ENCODE measurements around the gene HES7. TPM values are rescaled to one million over a fixed set of nuclear protein-coding genes. Genes with fewer than 3 reads are reported as not detected.

The HES7 gene
- polyA plus RNA-seq, 1 of the 3 experiments (the other 2 are of a cell fraction), result 1.2 TPM

DNA sequence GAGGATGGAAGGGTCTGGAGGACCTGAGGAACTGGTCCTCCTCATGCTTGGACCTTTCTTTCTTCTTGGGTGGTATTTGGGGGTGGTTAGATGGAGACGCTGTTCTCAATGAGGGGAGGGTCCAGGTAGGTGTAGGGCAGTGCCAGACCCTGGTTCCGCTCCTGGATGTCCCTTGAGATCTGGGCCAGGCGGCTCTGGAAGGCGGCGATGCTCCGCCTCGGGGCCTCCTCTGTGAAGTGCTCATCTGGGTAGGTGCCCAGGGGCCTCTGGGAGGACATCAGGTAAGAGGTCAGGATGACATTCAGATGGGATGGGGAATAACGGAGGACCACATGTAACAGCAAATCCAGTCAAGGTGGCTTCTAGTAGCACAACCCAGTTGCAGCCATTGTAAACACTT, 27.4 kb downstream of the HES7 start:
- Histone ChIP-seq H3K9me3 (no peaks in the 10 kb centered on the region), H3K36me3 (replicated peaks in 1 of 2; ENCODE audit: control insufficient read depth in 1 of 2, insufficient read depth in 2 of 2, low read length in 1 of 2) (no peaks in the 10 kb centered on the region), H3K9ac (no peak overlapping the region), H3K27ac (ENCODE audit: low read depth in 2 of 2, low read length in 1 of 2) (no peak overlapping the region), H3K9me2 (no peaks in the 10 kb centered on the region), H3F3A (replicated peaks; ENCODE audit: insufficient read depth) (no peaks in the 10 kb centered on the region), H4K20me1 (ENCODE audit: insufficient read depth) (no peaks in the 10 kb centered on the region), H3K27me3 (ENCODE audit: insufficient read depth) (peaks cover 32% of the 10 kb centered on the region; the same call in 1 of the 2 replicates), H3K4me3 (ENCODE audit: low read depth in 2 of 2, low read length in 1 of 2) (no peak overlapping the region), H3K79me2 (ENCODE audit: insufficient read depth) (no peaks in the 10 kb centered on the region), H3K4me1 (ENCODE audit: control insufficient read depth in 1 of 2, insufficient read depth in 2 of 2, low read depth in 1 of 2, low read length in 1 of 2) (no peaks in the 10 kb centered on the region), H3K4me2 (no peak overlapping the region), H2AFZ (ENCODE audit: low read depth) (no peak overlapping the region)
- POLR2A ChIA-PET, result no interaction called here
- no peak for TF ChIP-seq NRF1 (IDR thresholded peaks at IDR 0.05; ENCODE audit: low read depth, low read length)
- no peak for TF ChIP-seq FOSL2 (IDR thresholded peaks at IDR 0.05; ENCODE audit: borderline replicate concordance, low read depth)
- TF ChIP-seq CHD2 (IDR thresholded peaks at IDR 0.05; ENCODE audit: low read length, partially characterized antibody), result no peak
- TF ChIP-seq EZH2phosphoT487 (IDR thresholded peaks at IDR 0.05; ENCODE audit: borderline replicate concordance, low read depth), result no peak
- no peak for TF ChIP-seq RAD21 (IDR thresholded peaks at IDR 0.05; ENCODE audit: low read length)
- no peak for TF ChIP-seq SMC3 (IDR thresholded peaks at IDR 0.05; ENCODE audit: low read depth, low read length)
- TF ChIP-seq MXI1 (IDR thresholded peaks at IDR 0.05; ENCODE audit: low read depth, low read length), result no peak
- no peak for TF ChIP-seq RCOR1 (IDR thresholded peaks at IDR 0.05; ENCODE audit: low read length)
- TF ChIP-seq, protein P1, sequence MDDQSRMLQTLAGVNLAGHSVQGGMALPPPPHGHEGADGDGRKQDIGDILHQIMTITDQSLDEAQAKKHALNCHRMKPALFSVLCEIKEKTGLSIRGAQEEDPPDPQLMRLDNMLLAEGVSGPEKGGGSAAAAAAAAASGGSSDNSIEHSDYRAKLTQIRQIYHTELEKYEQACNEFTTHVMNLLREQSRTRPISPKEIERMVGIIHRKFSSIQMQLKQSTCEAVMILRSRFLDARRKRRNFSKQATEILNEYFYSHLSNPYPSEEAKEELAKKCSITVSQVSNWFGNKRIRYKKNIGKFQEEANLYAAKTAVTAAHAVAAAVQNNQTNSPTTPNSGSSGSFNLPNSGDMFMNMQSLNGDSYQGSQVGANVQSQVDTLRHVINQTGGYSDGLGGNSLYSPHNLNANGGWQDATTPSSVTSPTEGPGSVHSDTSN (IDR thresholded peaks at IDR 0.05), result no peak
- TF ChIP-seq FOXM1 (IDR thresholded peaks at IDR 0.05; ENCODE audit: low read depth), result no peak
- no peak for TF ChIP-seq RFX5 (IDR thresholded peaks at IDR 0.05; ENCODE audit: low read length)
- TF ChIP-seq ELF1 (IDR thresholded peaks at IDR 0.05), result no peak
- no peak for TF ChIP-seq RXRA (IDR thresholded peaks at IDR 0.05; ENCODE audit: borderline replicate concordance, low read depth)
- TF ChIP-seq, protein P2, sequence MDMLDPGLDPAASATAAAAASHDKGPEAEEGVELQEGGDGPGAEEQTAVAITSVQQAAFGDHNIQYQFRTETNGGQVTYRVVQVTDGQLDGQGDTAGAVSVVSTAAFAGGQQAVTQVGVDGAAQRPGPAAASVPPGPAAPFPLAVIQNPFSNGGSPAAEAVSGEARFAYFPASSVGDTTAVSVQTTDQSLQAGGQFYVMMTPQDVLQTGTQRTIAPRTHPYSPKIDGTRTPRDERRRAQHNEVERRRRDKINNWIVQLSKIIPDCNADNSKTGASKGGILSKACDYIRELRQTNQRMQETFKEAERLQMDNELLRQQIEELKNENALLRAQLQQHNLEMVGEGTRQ (IDR thresholded peaks at IDR 0.05; ENCODE audit: borderline replicate concordance, low read depth, low read length), result no peak
- TF ChIP-seq, protein P3, sequence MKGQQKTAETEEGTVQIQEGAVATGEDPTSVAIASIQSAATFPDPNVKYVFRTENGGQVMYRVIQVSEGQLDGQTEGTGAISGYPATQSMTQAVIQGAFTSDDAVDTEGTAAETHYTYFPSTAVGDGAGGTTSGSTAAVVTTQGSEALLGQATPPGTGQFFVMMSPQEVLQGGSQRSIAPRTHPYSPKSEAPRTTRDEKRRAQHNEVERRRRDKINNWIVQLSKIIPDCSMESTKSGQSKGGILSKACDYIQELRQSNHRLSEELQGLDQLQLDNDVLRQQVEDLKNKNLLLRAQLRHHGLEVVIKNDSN (IDR thresholded peaks at IDR 0.05; ENCODE audit: borderline replicate concordance, low read depth), result no peak
- CTCF ChIA-PET, result interaction anchor here (0.5 kb wide), 1 partner anchor 15 kb away, joined by 3 read pairs; no protein-coding TSS in a partner anchor
- DNase-seq, result no peak
- whole genome bisulfite sequencing (ENCODE audit: low lambda C conversion rate), result 43% methylated on average over 8 of the region's 8 CpGs

DNA sequence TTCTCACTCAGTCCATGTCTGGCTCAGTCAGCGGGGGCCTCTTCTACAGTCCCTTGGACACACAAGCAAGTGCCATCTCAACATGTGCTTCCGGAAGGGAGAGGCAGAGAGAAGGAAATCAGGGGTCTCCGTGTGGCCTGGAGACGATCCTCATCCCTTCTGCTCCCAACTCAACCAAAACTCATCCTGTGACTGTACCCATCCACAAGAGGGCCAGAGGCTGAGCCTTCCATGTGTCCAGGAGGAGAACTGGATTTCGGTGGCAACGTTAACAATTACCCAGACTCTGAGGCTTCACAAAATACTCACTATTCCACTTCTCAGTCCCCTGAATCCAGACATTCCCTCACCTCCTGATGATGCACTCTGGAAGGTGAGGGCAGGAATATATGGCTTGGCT, 28.5 kb downstream of the HES7 start:
- WGBS (ENCODE audit: low lambda C conversion rate), result 30% methylated on average over 6 of the region's 6 CpGs
- Histone ChIP-seq H3K79me2 (ENCODE audit: insufficient read depth) (no peaks in the 10 kb centered on the region), H3K27ac (ENCODE audit: low read depth in 2 of 2, low read length in 1 of 2) (no peak overlapping the region), H3K9ac (no peak overlapping the region), H3K4me2 (no peak overlapping the region), H3K4me3 (ENCODE audit: low read depth in 2 of 2, low read length in 1 of 2) (no peak overlapping the region), H3F3A (replicated peaks; ENCODE audit: insufficient read depth) (no peaks in the 10 kb centered on the region), H3K4me1 (ENCODE audit: control insufficient read depth in 1 of 2, insufficient read depth in 2 of 2, low read depth in 1 of 2, low read length in 1 of 2) (no peaks in the 10 kb centered on the region), H3K9me2 (no peaks in the 10 kb centered on the region), H3K36me3 (replicated peaks in 1 of 2; ENCODE audit: control insufficient read depth in 1 of 2, insufficient read depth in 2 of 2, low read length in 1 of 2) (no peaks in the 10 kb centered on the region), H4K20me1 (ENCODE audit: insufficient read depth) (no peaks in the 10 kb centered on the region), H2AFZ (ENCODE audit: low read depth) (no peak overlapping the region), H3K9me3 (no peaks in the 10 kb centered on the region), H3K27me3 (ENCODE audit: insufficient read depth) (peaks cover 44% of the 10 kb centered on the region; the same call in 1 of the 2 replicates)
- TF ChIP-seq MXI1 (IDR thresholded peaks at IDR 0.05; ENCODE audit: low read depth, low read length) (no peak), EZH2phosphoT487 (IDR thresholded peaks at IDR 0.05; ENCODE audit: borderline replicate concordance, low read depth) (no peak), EP300 (IDR thresholded peaks at IDR 0.05; ENCODE audit: borderline replicate concordance in 1 of 2, low read depth in 1 of 2, low read length in 1 of 2) (no peak), POLR2AphosphoS5 (IDR thresholded peaks at IDR 0.05; ENCODE audit: low read depth, low read length) (no peak), TAF1 (IDR thresholded peaks at IDR 0.05; ENCODE audit: borderline replicate concordance, low read depth, low read length) (no peak), TCF12 (IDR thresholded peaks at IDR 0.05) (no peak), RXRA (IDR thresholded peaks at IDR 0.05; ENCODE audit: borderline replicate concordance, low read depth) (no peak), CHD2 (IDR thresholded peaks at IDR 0.05; ENCODE audit: low read length, partially characterized antibody) (no peak), SMC3 (IDR thresholded peaks at IDR 0.05; ENCODE audit: low read depth, low read length) (no peak), ELF1 (IDR thresholded peaks at IDR 0.05) (no peak), GABPA (IDR thresholded peaks at IDR 0.05; ENCODE audit: low read depth) (no peak)
- TF ChIP-seq, protein P4, sequence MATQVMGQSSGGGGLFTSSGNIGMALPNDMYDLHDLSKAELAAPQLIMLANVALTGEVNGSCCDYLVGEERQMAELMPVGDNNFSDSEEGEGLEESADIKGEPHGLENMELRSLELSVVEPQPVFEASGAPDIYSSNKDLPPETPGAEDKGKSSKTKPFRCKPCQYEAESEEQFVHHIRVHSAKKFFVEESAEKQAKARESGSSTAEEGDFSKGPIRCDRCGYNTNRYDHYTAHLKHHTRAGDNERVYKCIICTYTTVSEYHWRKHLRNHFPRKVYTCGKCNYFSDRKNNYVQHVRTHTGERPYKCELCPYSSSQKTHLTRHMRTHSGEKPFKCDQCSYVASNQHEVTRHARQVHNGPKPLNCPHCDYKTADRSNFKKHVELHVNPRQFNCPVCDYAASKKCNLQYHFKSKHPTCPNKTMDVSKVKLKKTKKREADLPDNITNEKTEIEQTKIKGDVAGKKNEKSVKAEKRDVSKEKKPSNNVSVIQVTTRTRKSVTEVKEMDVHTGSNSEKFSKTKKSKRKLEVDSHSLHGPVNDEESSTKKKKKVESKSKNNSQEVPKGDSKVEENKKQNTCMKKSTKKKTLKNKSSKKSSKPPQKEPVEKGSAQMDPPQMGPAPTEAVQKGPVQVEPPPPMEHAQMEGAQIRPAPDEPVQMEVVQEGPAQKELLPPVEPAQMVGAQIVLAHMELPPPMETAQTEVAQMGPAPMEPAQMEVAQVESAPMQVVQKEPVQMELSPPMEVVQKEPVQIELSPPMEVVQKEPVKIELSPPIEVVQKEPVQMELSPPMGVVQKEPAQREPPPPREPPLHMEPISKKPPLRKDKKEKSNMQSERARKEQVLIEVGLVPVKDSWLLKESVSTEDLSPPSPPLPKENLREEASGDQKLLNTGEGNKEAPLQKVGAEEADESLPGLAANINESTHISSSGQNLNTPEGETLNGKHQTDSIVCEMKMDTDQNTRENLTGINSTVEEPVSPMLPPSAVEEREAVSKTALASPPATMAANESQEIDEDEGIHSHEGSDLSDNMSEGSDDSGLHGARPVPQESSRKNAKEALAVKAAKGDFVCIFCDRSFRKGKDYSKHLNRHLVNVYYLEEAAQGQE (IDR thresholded peaks at IDR 0.05; ENCODE audit: low read depth, low read length), result no peak
- TF ChIP-seq, protein P5, sequence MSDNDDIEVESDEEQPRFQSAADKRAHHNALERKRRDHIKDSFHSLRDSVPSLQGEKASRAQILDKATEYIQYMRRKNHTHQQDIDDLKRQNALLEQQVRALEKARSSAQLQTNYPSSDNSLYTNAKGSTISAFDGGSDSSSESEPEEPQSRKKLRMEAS (IDR thresholded peaks at IDR 0.05; ENCODE audit: low read depth), result no peak
- ChIA-PET POLR2A (no interaction called here), CTCF (interaction anchor here (1.2 to 13.4 kb wide), 6 partner anchors 9 to 30 kb away, joined by 6 to 298 read pairs (median 62); partner anchors contain the start of gene ALOXE3)
- no peak for DNase-seq

Measured in SK-N-SH (cell line).